Measurements from ENCODE around the gene ABHD13.
"Not testable (repeated sequence)": the region's sequence is repeated elsewhere in the genome, so short reads cannot be mapped to it uniquely, and the experiment has no call there.

ABHD13 gene

GRCh38 chr13:108249150-108249549 lies 31.0 kb downstream of the ABHD13 start:
- no peak for TF ChIP-seq CTCF (IDR thresholded peaks at IDR 0.05; ENCODE audit: low read depth, low read length)
- no peak for DNase-seq (ENCODE audit: low read depth, low spot score)
- no peak overlapping the region for H3K4me3 ChIP-seq (ENCODE audit: low read depth, low read length)
- in situ Hi-C loops (cut with HindIII; ENCODE audit: low sequenced_read_pairs), result no loop called here

DNA sequence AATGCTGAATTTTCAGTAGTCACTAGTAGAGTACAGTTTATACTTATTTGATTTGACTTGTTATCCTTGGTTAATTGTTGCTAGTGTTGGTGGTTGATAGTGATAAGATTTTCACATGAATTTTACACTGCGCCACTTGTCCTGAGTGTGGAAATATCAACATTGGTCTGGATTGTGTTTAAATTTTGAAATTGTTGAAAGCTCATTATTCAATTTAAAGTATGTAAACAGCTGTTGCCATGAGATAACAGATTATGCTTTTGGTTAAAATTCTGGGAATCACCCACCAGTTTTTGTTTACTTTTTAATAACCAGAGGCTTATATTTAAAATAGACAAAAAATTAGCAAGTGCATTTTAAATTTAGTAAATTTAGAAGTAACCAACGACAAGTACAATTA lies 39.1 kb downstream of the ABHD13 start:
- DNase-seq (ENCODE audit: low read depth, low spot score), result no peak
- TF ChIP-seq CTCF (IDR thresholded peaks at IDR 0.05; ENCODE audit: low read depth, low read length), result no peak
- in situ Hi-C loops (cut with HindIII; ENCODE audit: low sequenced_read_pairs), result no loop called here
- no peak overlapping the region for H3K4me3 ChIP-seq (ENCODE audit: low read depth, low read length)

DNA sequence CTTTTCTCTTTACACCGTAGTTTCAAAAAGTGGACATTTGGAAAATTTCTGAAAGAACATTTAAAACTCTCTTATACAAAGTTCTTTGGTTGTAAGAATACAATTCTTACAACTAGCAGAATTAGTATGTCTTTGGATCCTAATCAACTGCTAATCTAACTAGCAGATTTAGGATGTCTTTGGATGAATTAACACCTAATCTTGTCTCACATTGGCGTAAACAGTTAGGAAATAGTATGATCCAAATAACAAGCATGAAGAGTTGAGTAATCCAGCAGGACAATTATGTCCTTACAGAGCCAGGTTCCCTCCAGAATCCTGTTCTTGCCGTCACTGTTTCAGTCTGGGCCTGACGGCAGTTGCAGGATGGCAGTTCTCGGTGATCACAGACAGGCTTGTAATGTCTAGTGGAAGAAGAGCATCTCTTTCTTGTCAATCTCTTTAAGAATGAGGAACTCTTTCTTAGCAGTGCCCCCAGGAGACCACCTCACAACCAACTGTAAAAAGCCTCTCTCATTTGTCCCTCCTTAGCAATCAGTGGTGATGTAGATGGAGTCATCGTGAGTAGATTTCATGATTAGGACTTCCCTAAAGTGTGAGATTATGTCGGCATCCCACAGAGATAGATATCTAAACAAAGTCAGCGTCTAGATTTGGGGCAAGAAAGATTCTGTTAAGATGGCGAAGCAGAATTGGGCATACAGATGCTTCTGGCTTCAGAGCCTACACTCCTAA lies 45.6 kb downstream of the ABHD13 start:
- no peak for DNase-seq (ENCODE audit: low read depth, low spot score)
- no peak overlapping the region for H3K4me3 ChIP-seq (ENCODE audit: low read depth, low read length)
- no peak for TF ChIP-seq CTCF (IDR thresholded peaks at IDR 0.05; ENCODE audit: low read depth, low read length)
- in situ Hi-C loops (cut with HindIII; ENCODE audit: low sequenced_read_pairs), result no loop called here

- no peak for DNase-seq (ENCODE audit: low read depth, low spot score)
Observed at GRCh38 chr13:108266321-108266990, 48.3 kb downstream of the ABHD13 start.

DNA sequence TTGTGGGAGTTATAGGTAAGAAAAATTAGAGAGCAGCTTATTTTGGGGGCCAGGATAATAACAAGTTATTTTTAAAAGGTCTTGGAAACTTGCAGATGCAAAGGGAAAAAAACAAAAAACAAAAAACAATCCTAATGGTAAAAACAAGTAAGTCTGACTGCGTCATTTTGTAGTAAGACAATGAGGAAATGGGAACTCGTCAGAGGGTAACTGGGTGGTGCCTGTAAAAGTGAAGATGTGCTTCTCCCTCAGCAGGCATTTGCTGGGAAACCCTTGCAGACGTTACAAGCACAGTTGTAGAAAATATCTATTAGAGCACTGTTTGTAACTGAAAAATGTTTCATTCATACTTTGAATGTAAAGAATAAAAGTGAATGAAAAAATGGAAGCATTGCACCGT lies 49.2 kb downstream of the ABHD13 start:
- in situ Hi-C loops (cut with HindIII; ENCODE audit: low sequenced_read_pairs), result no loop called here
- DNase-seq (ENCODE audit: low read depth, low spot score), result no peak
- H3K4me3 ChIP-seq (ENCODE audit: low read depth, low read length), result no peak overlapping the region

More at GRCh38 chr13:108266321-108266990, 48.3 kb downstream of the ABHD13 start:
- no peak overlapping the region for H3K4me3 ChIP-seq (ENCODE audit: low read depth, low read length)
- in situ Hi-C loops (cut with HindIII; ENCODE audit: low sequenced_read_pairs), result no loop called here
- TF ChIP-seq CTCF (IDR thresholded peaks at IDR 0.05; ENCODE audit: low read depth, low read length), result no peak

DNA sequence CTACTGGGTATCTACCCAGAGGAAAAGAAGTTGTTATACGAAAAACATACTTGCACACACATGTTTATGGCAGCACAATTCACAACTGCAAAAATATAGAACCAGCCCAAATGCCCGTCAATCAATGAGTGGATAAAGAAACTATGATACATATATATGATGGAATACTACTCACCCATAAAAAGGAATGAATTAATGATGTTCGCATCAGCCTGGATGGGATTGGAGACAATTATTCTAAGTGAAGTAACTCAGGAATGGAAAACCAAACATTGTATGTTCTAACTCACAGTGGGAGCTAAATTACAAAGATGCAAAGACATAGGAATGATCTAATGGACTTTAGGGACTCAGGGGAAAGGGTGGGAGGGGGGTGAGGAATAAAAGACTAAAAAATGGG lies 49.7 kb downstream of the ABHD13 start:
- H3K4me3 ChIP-seq (ENCODE audit: low read depth, low read length); DNase-seq (ENCODE audit: low read depth, low spot score); in situ Hi-C loops (cut with HindIII; ENCODE audit: low sequenced_read_pairs): not testable (repeated sequence)

More for the DNA sequence above, 49.2 kb downstream of the ABHD13 start:
- no peak for TF ChIP-seq CTCF (IDR thresholded peaks at IDR 0.05; ENCODE audit: low read depth, low read length)

GRCh38 chr13:108268466-108269112 lies 50.4 kb downstream of the ABHD13 start:
- in situ Hi-C loops (cut with HindIII; ENCODE audit: low sequenced_read_pairs), result no loop called here
- DNase-seq (ENCODE audit: low read depth, low spot score), result no peak

More at GRCh38 chr13:108268466-108269112, 50.4 kb downstream of the ABHD13 start:
- H3K4me3 ChIP-seq (ENCODE audit: low read depth, low read length), result no peak overlapping the region
- no peak for TF ChIP-seq CTCF (IDR thresholded peaks at IDR 0.05; ENCODE audit: low read depth, low read length)

Measured in astrocyte of the spinal cord (primary cell).